Cardiac fibroblast (primary cell): ENCODE measurements around the gene ADARB2.

Experiments
- DNase-seq, 2 donors: peaks; one replicate each; pipeline versions ENCODE4 v3.0.0 to v3.0.0-alpha.2; 2010; ENCODE audit warnings: low read depth in 2 of 2
- H3K4me3 ChIP-seq, 2 donors: replicated peaks in 1 of 2; 1 replicate in 1 of 2; 2 replicates in 1 of 2; pipeline ENCODE4 v1.5.1; 2011; ENCODE audit warnings: low read depth in 2 of 2, low read length in 2 of 2, mild to moderate bottlenecking in 2 of 2, moderate library complexity in 1 of 2
- CTCF ChIP-seq: IDR thresholded peaks from one replicate; pipeline ENCODE4 v1.5.1; 2011; ENCODE audit warnings: low read depth, mild to moderate bottlenecking, low read length, inconsistent platforms

The ADARB2 gene

GRCh38 chr10:1483246-1483645, 254.1 kb downstream of the ADARB2 start:
- TF ChIP-seq CTCF: no peak
- no peak overlapping the region for H3K4me3 ChIP-seq
- DNase-seq: no peak

- no peak for TF ChIP-seq CTCF
- H3K4me3 ChIP-seq: no peak overlapping the region
- DNase-seq: no peak
Measured at GRCh38 chr10:1477578-1477977, 259.7 kb downstream of the ADARB2 start.

GRCh38 chr10:1476455-1476803, 260.9 kb downstream of the ADARB2 start:
- no peak for TF ChIP-seq CTCF
- no peak overlapping the region for H3K4me3 ChIP-seq
- DNase-seq: no peak

GRCh38 chr10:1475771-1476454, 261.4 kb downstream of the ADARB2 start:
- DNase-seq: no peak
- TF ChIP-seq CTCF: no peak
- H3K4me3 ChIP-seq: no peak overlapping the region

GRCh38 chr10:1475098-1475591, 262.2 kb downstream of the ADARB2 start:
- no peak for TF ChIP-seq CTCF
- no peak overlapping the region for H3K4me3 ChIP-seq
- no peak for DNase-seq

- no peak for TF ChIP-seq CTCF
- no peak for DNase-seq
- no peak overlapping the region for H3K4me3 ChIP-seq
Measured at GRCh38 chr10:1474376-1475097, 262.8 kb downstream of the ADARB2 start.
